D721Med (cell line): Measurements from ENCODE around the gene LEKR1.
"Not testable (repeated sequence)": the region's sequence is repeated elsewhere in the genome, so short reads cannot be mapped to it uniquely, and the experiment has no call there.

ENCODE experiments used
- DNase-seq: peaks from one replicate; pipeline ENCODE4 v3.0.0; 2011; ENCODE audit warnings: low spot score; ENCODE audit not compliant: insufficient read length
- FAIRE-seq: peaks from 2 replicates; lab custom pipeline; 2011; peaks lifted over from hg19 to GRCh38; lab: Jason Lieb, UNC
- CTCF ChIP-seq: IDR thresholded peaks from 2 replicates; pipeline ENCODE4 v1.5.1; 2012; ENCODE audit warnings: mild to moderate bottlenecking, control low read depth; ENCODE audit not compliant: insufficient read depth; ENCODE audit errors: missing control alignments

The LEKR1 gene

DNA sequence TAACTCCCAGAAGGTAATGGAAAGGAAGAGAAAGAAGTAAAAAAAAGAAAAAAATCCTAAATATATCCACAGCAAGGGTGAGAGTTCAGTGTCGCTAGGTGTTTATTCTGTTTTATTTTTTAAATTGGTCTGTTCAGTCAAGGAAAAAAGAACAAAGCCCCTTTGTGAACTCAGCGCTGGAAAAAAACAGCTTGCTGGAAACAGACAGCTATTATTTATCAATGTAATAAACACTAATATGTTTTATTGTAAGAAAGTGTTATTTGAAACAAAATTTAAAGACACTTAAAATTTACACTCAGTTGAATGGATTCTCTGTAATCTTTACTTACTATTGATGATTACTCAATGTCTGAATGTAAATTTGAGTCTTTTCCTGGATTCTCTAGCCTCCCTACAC lies 32.3 kb upstream of the LEKR1 start:
- no peak for DNase-seq
- TF ChIP-seq CTCF: no peak
- FAIRE-seq: no peak

DNA sequence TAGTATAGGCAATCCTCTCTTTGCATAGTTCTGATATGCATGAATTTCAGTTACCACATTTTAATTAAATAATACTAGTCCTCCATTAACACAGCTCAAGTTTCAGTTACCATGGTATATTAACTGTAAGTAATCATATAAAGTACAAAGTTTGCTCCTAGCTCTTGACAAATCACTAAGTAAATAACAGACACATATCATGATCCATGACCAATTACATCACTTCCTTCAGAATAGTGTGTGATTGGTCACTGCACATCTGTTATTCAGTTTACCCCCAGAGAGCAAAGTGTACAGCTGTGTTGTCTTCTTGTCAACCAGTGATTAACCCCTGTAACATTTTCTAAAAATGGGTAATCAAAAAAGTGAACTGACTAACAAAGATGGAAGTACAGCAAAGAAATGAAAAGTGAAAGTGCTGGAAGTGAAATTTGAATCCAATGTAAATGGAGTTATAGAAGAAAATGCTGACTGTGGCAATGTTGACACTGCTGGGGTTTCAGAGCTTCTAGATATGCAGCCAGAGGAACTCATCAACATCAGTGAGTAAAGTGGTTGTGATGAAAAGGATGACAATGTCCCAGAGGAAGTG lies 30.2 kb upstream of the LEKR1 start:
- FAIRE-seq (no peak), DNase-seq (no peak)
- no peak for TF ChIP-seq CTCF

- DNase-seq (no peak), FAIRE-seq (no peak)
- no peak for TF ChIP-seq CTCF
These were observed 28.8 kb upstream of the LEKR1 start for GRCh38 chr3:156797368-156797767.

DNA sequence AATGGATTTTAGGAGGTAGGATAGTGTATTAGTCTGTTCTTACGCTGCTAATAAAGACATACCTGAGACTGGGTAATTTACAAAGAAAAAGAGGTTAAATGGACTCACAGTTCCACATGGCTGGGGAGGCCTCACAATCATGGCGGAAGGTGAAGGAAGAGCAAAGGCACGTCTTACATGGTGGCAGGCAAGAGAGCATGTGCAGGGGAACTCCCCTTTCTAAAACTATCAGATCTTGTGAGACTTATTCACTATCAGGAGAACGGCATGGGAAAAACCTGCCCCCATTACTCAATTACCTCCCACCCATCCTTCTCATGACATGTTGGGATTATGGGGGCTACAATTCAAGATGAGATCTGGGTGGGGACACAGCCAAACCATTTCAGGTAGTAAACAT lies 25.9 kb upstream of the LEKR1 start:
- DNase-seq, FAIRE-seq: not testable (repeated sequence)

DNA sequence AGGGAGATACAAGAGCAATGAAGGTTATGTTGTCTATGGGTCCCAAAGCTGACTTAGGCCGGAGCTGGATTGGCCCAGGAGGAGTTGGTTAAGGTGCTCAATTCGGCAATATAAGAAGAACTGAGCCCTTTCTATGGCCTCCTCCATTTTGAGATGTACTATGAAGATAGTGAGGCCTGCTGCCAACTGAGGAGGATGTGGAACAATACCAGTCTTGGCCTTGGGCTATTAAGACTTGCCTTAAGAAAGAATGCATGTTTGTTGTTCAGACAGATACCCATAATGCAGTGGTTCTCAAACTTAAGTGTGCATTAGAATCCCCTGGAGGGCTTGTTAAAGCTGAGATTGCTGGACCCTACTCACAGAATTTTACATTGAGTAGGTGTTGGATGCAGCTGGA lies 24.4 kb upstream of the LEKR1 start:
- DNase-seq: no peak
- TF ChIP-seq CTCF: no peak

GRCh38 chr3:156802821-156803606 lies 23.1 kb upstream of the LEKR1 start:
- FAIRE-seq (no peak), DNase-seq (no peak)
- TF ChIP-seq CTCF: no peak

More for the DNA sequence above, 24.4 kb upstream of the LEKR1 start:
- FAIRE-seq: no peak

- TF ChIP-seq CTCF: no peak
- DNase-seq (no peak), FAIRE-seq (peak; percentile 29)
These were observed 22.0 kb upstream of the LEKR1 start for GRCh38 chr3:156803952-156804741.
